PFSK-1 (cell line): ENCODE results near the gene FOXN1.

Source experiments
- REST ChIP-seq, 2 experiments: IDR thresholded peaks; 2 replicates each; pipeline versions ENCODE4 v1.6.1 to v1.8.0; 2011 to 2012; ENCODE audit warnings: low read depth in 2 of 2, low read length in 2 of 2, control low read depth in 1 of 2, inconsistent platforms in 1 of 2, mild to moderate bottlenecking in 1 of 2, moderate library complexity in 1 of 2; ENCODE audit not compliant: insufficient read depth in 1 of 2
- SIN3A ChIP-seq: IDR thresholded peaks from 2 replicates; pipeline ENCODE4 v1.6.1; 2012; ENCODE audit warnings: mild to moderate bottlenecking, low read length, moderate library complexity, borderline replicate concordance; ENCODE audit not compliant: insufficient read depth

- no peak for TF ChIP-seq SIN3A
- no peak for TF ChIP-seq REST (IDR thresholded peaks at IDR 0.05; ENCODE audit: insufficient read depth in 1 of 2, low read depth in 2 of 2, low read length in 2 of 2)
Measured at GRCh38 chr17:28582513-28582912, 76.4 kb downstream of the FOXN1 start.
